ENCODE data around the gene EXOC3L4. TPM values are rescaled to one million over a fixed set of nuclear protein-coding genes. Genes with fewer than 3 reads are reported as not detected.

EXOC3L4 gene
- total and polyA plus RNA-seq, 2 of the 8 experiments (the other 6 are each of a cell fraction or from before 2014, with no cell fraction given) = 0.45 to 0.57 TPM

DNA sequence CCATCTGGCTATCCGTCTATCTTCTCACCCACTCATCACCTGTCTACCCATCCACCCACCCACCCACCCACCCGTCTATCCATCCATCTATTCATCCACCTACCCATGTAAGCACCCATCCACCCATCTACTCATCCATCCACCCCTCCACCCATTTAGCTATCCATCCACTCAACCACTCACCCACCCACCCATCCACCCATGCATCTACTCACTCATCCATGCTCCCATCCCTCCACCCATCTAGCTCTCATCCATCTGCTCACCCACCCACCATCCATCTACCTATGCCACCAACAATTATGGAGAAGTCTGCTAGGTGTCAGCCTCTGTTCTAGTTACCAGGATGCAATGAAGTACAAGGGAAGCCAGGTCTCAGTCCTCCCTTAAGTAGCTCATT lies 39.9 kb downstream of the EXOC3L4 start (continued):
- no peak for TF ChIP-seq TAF7 (optimal IDR thresholded peaks at IDR 0.05; ENCODE audit: borderline replicate concordance, low read depth, low read length)

All from H1 (cell line).